Measurements from ENCODE around the gene JPH2. TPM values are rescaled to one million over a fixed set of nuclear protein-coding genes. Genes with fewer than 3 reads are reported as not detected.
A peak's percentile ranks its signal among the peaks of the same experiment; 100 is the strongest.

Gene JPH2
- polyA plus RNA-seq, 2 donors: 4.2 to 4.9 TPM

DNA sequence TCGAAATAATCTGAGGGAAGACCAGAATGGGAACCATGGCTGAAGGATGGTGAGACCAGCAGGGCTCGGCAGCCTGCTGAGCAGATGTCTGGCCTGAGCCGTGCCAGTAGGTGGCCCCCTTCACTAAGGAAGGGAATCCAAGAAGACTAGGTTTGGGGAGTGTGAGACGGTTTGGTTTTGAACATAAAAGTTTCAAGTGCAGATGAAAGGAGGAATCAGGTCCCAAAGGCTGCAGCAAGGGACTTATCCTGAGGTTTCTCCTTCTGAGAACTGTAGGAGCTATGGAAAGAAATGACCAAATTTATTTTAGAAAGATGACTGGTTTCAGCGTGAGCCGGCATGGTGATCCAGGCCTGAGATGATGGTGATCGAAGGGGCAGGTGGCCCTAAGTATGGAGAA is 28.1 kb upstream of the JPH2 start:
- H3K9me3 ChIP-seq (ENCODE audit: control insufficient read depth in 2 of 2, insufficient read depth in 1 of 2, low read depth in 1 of 2, low read length in 1 of 2): no peaks in the 10 kb centered on the region
- H3K4me1 ChIP-seq (ENCODE audit: control insufficient read depth in 2 of 2, insufficient read depth in 2 of 2, low read length in 1 of 2): peaks cover 0 to 3% of the 10 kb centered on the region in 2 donors
- H3K27ac ChIP-seq (ENCODE audit: low read depth in 2 of 2, low read length in 1 of 2): no peak overlapping the region
- no peaks in the 10 kb centered on the region for H3K27me3 ChIP-seq (ENCODE audit: control insufficient read depth in 1 of 2, insufficient read depth in 2 of 2, low read length in 2 of 2)
- no peak overlapping the region for H3K4me3 ChIP-seq (ENCODE audit: low read depth in 1 of 2, low read length in 2 of 2)
- no peaks in the 10 kb centered on the region for H3K36me3 ChIP-seq (ENCODE audit: control insufficient read depth in 2 of 2, insufficient read depth in 2 of 2, low read length in 1 of 2)
- 50% methylated on average over 7 of the region's 7 CpGs for WGBS, 2 donors

DNA sequence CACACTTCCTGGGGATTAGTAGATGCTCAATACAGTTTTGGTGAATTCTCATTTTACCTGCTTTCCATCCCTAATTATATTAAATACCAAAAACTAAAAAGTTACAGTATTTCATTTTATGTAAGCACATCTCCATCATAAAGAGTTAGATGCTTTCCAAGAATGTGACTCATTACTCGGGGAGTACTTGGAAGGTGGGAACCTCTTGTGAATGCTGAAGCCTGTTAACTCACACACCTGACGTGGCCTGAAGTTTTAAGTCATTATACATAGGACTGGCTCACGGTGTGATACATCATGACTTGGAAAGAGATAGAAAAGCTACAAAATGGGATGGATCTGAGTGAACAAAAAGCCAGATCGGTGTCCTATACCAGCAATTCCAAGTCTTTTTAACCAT is 25.8 kb upstream of the JPH2 start:
- H3K4me3 ChIP-seq (ENCODE audit: low read depth in 1 of 2, low read length in 2 of 2): no peak overlapping the region
- H3K4me1 ChIP-seq (ENCODE audit: control insufficient read depth in 2 of 2, insufficient read depth in 2 of 2, low read length in 1 of 2): no peaks in the 10 kb centered on the region
- no peak overlapping the region for H3K27ac ChIP-seq (ENCODE audit: low read depth in 2 of 2, low read length in 1 of 2)
- 59 to 60% methylated on average over 4 of the region's 4 CpGs for WGBS, 2 donors
- no peaks in the 10 kb centered on the region for H3K27me3 ChIP-seq (ENCODE audit: control insufficient read depth in 1 of 2, insufficient read depth in 2 of 2, low read length in 2 of 2)
- H3K36me3 ChIP-seq (ENCODE audit: control insufficient read depth in 2 of 2, insufficient read depth in 2 of 2, low read length in 1 of 2): no peaks in the 10 kb centered on the region
- H3K9me3 ChIP-seq (ENCODE audit: control insufficient read depth in 2 of 2, insufficient read depth in 1 of 2, low read depth in 1 of 2, low read length in 1 of 2): no peaks in the 10 kb centered on the region

DNA sequence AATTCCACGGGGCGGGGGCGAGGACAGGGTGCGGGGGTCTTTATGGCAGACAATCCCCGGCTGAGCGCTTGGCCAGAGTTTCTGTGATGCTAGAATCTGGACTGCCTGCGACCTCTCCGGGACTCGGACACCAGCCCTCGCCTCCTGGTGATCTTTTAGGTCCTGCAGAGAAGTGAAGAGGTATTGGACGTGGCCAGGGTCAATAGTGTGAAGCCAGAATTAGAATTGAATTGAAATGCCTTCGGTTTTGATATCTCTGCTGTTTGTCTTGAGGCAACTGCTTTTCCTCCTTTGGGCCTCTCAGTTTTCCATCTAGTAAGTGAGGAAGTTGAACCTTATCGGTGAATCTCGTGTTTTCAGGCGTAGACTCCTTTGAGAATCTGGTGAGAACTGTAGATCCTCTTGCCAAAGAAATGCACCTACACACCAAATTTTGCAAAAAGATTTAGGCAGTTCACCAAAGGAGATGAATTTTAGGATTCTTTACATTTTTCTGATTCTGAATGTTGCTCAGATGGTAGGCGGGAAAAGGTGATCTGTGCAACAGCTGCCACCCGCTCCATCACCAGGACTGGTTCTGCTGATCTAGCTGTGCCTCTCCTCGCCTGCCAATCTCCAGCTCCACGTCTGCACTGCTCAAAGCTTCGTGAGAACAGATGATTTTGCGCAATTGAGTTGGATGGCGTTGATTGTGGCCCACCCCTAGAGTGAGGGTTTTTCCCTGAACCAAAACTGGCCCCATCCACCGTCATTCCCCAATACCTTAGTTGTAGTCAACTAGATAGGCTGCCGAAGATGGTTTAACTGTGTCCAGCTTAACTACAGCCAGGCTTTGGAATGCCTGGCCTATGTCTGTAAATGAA is 24.4 kb upstream of the JPH2 start:
- H3K36me3 ChIP-seq (ENCODE audit: control insufficient read depth in 2 of 2, insufficient read depth in 2 of 2, low read length in 1 of 2): no peaks in the 10 kb centered on the region
- no peaks in the 10 kb centered on the region for H3K27me3 ChIP-seq (ENCODE audit: control insufficient read depth in 1 of 2, insufficient read depth in 2 of 2, low read length in 2 of 2)
- no peaks in the 10 kb centered on the region for H3K4me1 ChIP-seq (ENCODE audit: control insufficient read depth in 2 of 2, insufficient read depth in 2 of 2, low read length in 1 of 2)
- 8 to 9% methylated on average over 24 of the region's 24 CpGs for WGBS, 2 donors
- peak overlapping the region; percentile 94 to 99 for H3K27ac ChIP-seq (ENCODE audit: low read depth in 2 of 2, low read length in 1 of 2)
- H3K4me3 ChIP-seq (ENCODE audit: low read depth in 1 of 2, low read length in 2 of 2): peak overlapping the region; percentile 60 to 87
- H3K9me3 ChIP-seq (ENCODE audit: control insufficient read depth in 2 of 2, insufficient read depth in 1 of 2, low read depth in 1 of 2, low read length in 1 of 2): no peaks in the 10 kb centered on the region

GRCh38 chr20:44210406-44211176 is 23.6 kb upstream of the JPH2 start, which contains the start of gene OSER1:
Gene OSER1, minus strand, starts transcription at chr20:44210771. Its CDS starts 3,814 bp downstream, at chr20:44206957.
- Histone ChIP-seq H3K36me3 (ENCODE audit: control insufficient read depth in 2 of 2, insufficient read depth in 2 of 2, low read length in 1 of 2) (peaks cover 0 to 2% of the 10 kb centered on the region in 2 donors), H3K27me3 (ENCODE audit: control insufficient read depth in 1 of 2, insufficient read depth in 2 of 2, low read length in 2 of 2) (no peaks in the 10 kb centered on the region), H3K9me3 (ENCODE audit: control insufficient read depth in 2 of 2, insufficient read depth in 1 of 2, low read depth in 1 of 2, low read length in 1 of 2) (no peaks in the 10 kb centered on the region), H3K27ac (ENCODE audit: low read depth in 2 of 2, low read length in 1 of 2) (peak within 1 kb of the TSS; percentile 97 to 100), H3K4me1 (ENCODE audit: control insufficient read depth in 2 of 2, insufficient read depth in 2 of 2, low read length in 1 of 2) (no peaks in the 10 kb centered on the region), H3K4me3 (ENCODE audit: low read depth in 1 of 2, low read length in 2 of 2) (peak within 1 kb of the TSS; percentile 70 to 90)
- 0 to 1% methylated on average over 65 to 79 of the region's 79 CpGs for WGBS, 2 donors

- peak overlapping the region; percentile 70 to 90 for H3K4me3 ChIP-seq (ENCODE audit: low read depth in 1 of 2, low read length in 2 of 2)
- WGBS, 2 donors: 1% methylated on average over 31 of the region's 31 CpGs
- H3K9me3 ChIP-seq (ENCODE audit: control insufficient read depth in 2 of 2, insufficient read depth in 1 of 2, low read depth in 1 of 2, low read length in 1 of 2): no peaks in the 10 kb centered on the region
- no peaks in the 10 kb centered on the region for H3K27me3 ChIP-seq (ENCODE audit: control insufficient read depth in 1 of 2, insufficient read depth in 2 of 2, low read length in 2 of 2)
- H3K27ac ChIP-seq (ENCODE audit: low read depth in 2 of 2, low read length in 1 of 2): peak overlapping the region; percentile 97 to 100
- H3K4me1 ChIP-seq (ENCODE audit: control insufficient read depth in 2 of 2, insufficient read depth in 2 of 2, low read length in 1 of 2): no peaks in the 10 kb centered on the region
- H3K36me3 ChIP-seq (ENCODE audit: control insufficient read depth in 2 of 2, insufficient read depth in 2 of 2, low read length in 1 of 2): peaks cover under 1 to 2% of the 10 kb centered on the region in 2 donors
Observed at GRCh38 chr20:44209686-44210405, 22.9 kb upstream of the JPH2 start.

GRCh38 chr20:44208770-44209169 is 21.8 kb upstream of the JPH2 start:
- H3K27ac ChIP-seq (ENCODE audit: low read depth in 2 of 2, low read length in 1 of 2): peak overlapping the region; percentile 21 to 45
- H3K9me3 ChIP-seq (ENCODE audit: control insufficient read depth in 2 of 2, insufficient read depth in 1 of 2, low read depth in 1 of 2, low read length in 1 of 2): no peaks in the 10 kb centered on the region
- H3K27me3 ChIP-seq (ENCODE audit: control insufficient read depth in 1 of 2, insufficient read depth in 2 of 2, low read length in 2 of 2): no peaks in the 10 kb centered on the region
- peak overlapping the region in 1 of 2 donors; percentile 90 for H3K4me3 ChIP-seq (ENCODE audit: low read depth in 1 of 2, low read length in 2 of 2)
- H3K36me3 ChIP-seq (ENCODE audit: control insufficient read depth in 2 of 2, insufficient read depth in 2 of 2, low read length in 1 of 2): peaks cover 2 to 3% of the 10 kb centered on the region in 2 donors
- peaks cover 0 to 2% of the 10 kb centered on the region in 2 donors for H3K4me1 ChIP-seq (ENCODE audit: control insufficient read depth in 2 of 2, insufficient read depth in 2 of 2, low read length in 1 of 2)
- 22% methylated on average over 7 of the region's 7 CpGs for WGBS, 2 donors

- Histone ChIP-seq H3K36me3 (ENCODE audit: control insufficient read depth in 2 of 2, insufficient read depth in 2 of 2, low read length in 1 of 2) (peaks cover 2 to 3% of the 10 kb centered on the region in 2 donors), H3K9me3 (ENCODE audit: control insufficient read depth in 2 of 2, insufficient read depth in 1 of 2, low read depth in 1 of 2, low read length in 1 of 2) (no peaks in the 10 kb centered on the region), H3K4me3 (ENCODE audit: low read depth in 1 of 2, low read length in 2 of 2) (peak overlapping the region in 1 of 2 donors; percentile 90), H3K4me1 (ENCODE audit: control insufficient read depth in 2 of 2, insufficient read depth in 2 of 2, low read length in 1 of 2) (peaks cover 0 to 2% of the 10 kb centered on the region in 2 donors), H3K27me3 (ENCODE audit: control insufficient read depth in 1 of 2, insufficient read depth in 2 of 2, low read length in 2 of 2) (no peaks in the 10 kb centered on the region), H3K27ac (ENCODE audit: low read depth in 2 of 2, low read length in 1 of 2) (peak overlapping the region in 1 of 2 donors; percentile 50)
- 36 to 39% methylated on average over 7 of the region's 7 CpGs for WGBS, 2 donors
Observed at GRCh38 chr20:44208165-44208564, 21.2 kb upstream of the JPH2 start.

DNA sequence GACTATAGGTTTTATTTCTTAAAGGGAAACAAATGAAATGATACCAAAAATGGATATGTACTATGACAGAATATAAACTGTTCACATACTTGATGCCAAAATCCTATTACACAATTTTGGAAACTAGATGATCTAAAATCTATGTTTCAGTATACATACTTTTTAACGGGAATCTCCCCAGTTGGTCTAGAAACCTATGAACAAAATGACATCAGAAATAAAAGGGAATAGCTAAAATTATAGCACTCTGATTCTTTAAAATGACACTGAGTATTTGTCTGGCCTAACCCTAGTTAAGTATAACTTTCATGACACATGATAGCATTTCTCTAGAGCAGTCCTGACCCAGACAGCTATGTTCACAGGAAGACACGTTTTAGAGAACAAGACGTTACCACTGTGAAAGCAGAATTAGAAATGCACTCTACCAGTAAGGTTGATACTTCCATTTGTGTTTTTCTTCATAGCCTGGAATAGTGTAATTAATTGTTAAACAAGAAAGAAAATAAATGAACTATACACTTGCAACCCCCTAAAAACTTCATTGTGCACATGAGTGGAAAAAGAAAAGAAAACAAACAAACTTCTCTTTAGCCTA is 20.2 kb upstream of the JPH2 start:
- no peak overlapping the region for H3K27ac ChIP-seq (ENCODE audit: low read depth in 2 of 2, low read length in 1 of 2)
- H3K4me1 ChIP-seq (ENCODE audit: control insufficient read depth in 2 of 2, insufficient read depth in 2 of 2, low read length in 1 of 2): peaks cover 0 to 2% of the 10 kb centered on the region in 2 donors

DNA sequence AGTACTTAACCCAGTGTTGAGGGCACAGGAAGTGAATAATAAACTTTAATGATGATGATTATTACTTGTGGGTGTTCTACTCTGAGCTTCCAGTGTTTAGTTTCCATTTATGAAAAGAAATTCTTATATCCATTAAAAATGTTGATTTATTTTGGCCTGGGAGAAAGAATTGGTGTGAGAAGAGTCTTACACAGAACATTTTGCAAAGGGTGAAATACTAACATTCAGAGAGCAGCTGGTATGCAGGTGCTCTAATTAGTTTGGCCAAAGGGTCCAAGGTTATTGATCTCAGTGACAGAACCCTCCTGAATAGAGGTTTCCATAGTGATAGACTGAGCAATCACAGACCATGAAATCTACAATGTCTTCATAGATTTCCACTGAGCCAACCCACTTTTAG is 19.1 kb upstream of the JPH2 start:
- Histone ChIP-seq H3K9me3 (ENCODE audit: control insufficient read depth in 2 of 2, insufficient read depth in 1 of 2, low read depth in 1 of 2, low read length in 1 of 2) (no peaks in the 10 kb centered on the region), H3K4me3 (ENCODE audit: low read depth in 1 of 2, low read length in 2 of 2) (no peak overlapping the region), H3K27ac (ENCODE audit: low read depth in 2 of 2, low read length in 1 of 2) (no peak overlapping the region), H3K4me1 (ENCODE audit: control insufficient read depth in 2 of 2, insufficient read depth in 2 of 2, low read length in 1 of 2) (peaks cover 0 to 2% of the 10 kb centered on the region in 2 donors), H3K27me3 (ENCODE audit: control insufficient read depth in 1 of 2, insufficient read depth in 2 of 2, low read length in 2 of 2) (no peaks in the 10 kb centered on the region), H3K36me3 (ENCODE audit: control insufficient read depth in 2 of 2, insufficient read depth in 2 of 2, low read length in 1 of 2) (peaks cover 2 to 3% of the 10 kb centered on the region in 2 donors)

More for the DNA sequence above, 20.2 kb upstream of the JPH2 start:
- no peaks in the 10 kb centered on the region for H3K27me3 ChIP-seq (ENCODE audit: control insufficient read depth in 1 of 2, insufficient read depth in 2 of 2, low read length in 2 of 2)
- WGBS, 2 donors: 21 to 38% methylated on average over 3 of the region's 3 CpGs
- H3K9me3 ChIP-seq (ENCODE audit: control insufficient read depth in 2 of 2, insufficient read depth in 1 of 2, low read depth in 1 of 2, low read length in 1 of 2): no peaks in the 10 kb centered on the region
- peaks cover 2 to 3% of the 10 kb centered on the region in 2 donors for H3K36me3 ChIP-seq (ENCODE audit: control insufficient read depth in 2 of 2, insufficient read depth in 2 of 2, low read length in 1 of 2)
- H3K4me3 ChIP-seq (ENCODE audit: low read depth in 1 of 2, low read length in 2 of 2): no peak overlapping the region

Data from esophagus (tissue), 2 donors.